Keratinocyte (primary cell): ENCODE results near the gene SLC35G1. TPM values are rescaled to one million over a fixed set of nuclear protein-coding genes. Genes with fewer than 3 reads are reported as not detected.
A peak's percentile ranks its signal among the peaks of the same experiment; 100 is the strongest.

Experiments used
- DNase-seq: peaks from one replicate; pipeline ENCODE4 v3.0.0-alpha.2; 2011; ENCODE audit warnings: low read depth, missing footprints, low spot score
- FAIRE-seq: peaks from 2 replicates; lab custom pipeline; 2011; peaks lifted over from hg19 to GRCh38; lab: Jason Lieb, UNC
- H2AFZ ChIP-seq: 2 replicates; pipeline ENCODE4 v1.6.0; 2012; ENCODE audit warnings: low read length, control low read depth, inconsistent platforms; ENCODE audit not compliant: control insufficient read depth
- H3K27ac ChIP-seq: 2 replicates; pipeline ENCODE4 v1.5.1; 2011; ENCODE audit warnings: low read length; ENCODE audit not compliant: control insufficient read depth, insufficient read depth
- H3K27me3 ChIP-seq: 3 replicates; pipeline ENCODE4 v1.6.0; 2011; ENCODE audit warnings: low read length; ENCODE audit not compliant: control insufficient read depth, insufficient read depth; ENCODE audit errors: extremely low read depth
- H3K36me3 ChIP-seq, 2 experiments: 2 replicates in 1 of 2; 3 replicates in 1 of 2; pipeline ENCODE4 v1.5.1; 2011; ENCODE audit warnings: low read length in 2 of 2, mild to moderate bottlenecking in 1 of 2; ENCODE audit not compliant: control insufficient read depth in 2 of 2, insufficient read depth in 2 of 2; ENCODE audit errors: extremely low read depth in 1 of 2
- H3K4me1 ChIP-seq: 3 replicates; pipeline ENCODE4 v1.5.1; 2011; ENCODE audit warnings: low read length; ENCODE audit not compliant: control insufficient read depth, insufficient read depth; ENCODE audit errors: extremely low read depth
- H3K4me2 ChIP-seq: 3 replicates; pipeline ENCODE4 v1.6.0; 2011; ENCODE audit warnings: low read depth, low read length; ENCODE audit not compliant: control insufficient read depth, insufficient read depth; ENCODE audit errors: extremely low read depth
- H3K4me3 ChIP-seq, 3 experiments: fragments of 200-600 bp in 1 of 3; sonication (generic) in 1 of 3; 2 replicates in 2 of 3; 3 replicates in 1 of 3; pipeline ENCODE4 v1.5.1; 2011 to 2016; ENCODE audit warnings: low read length in 3 of 3, mild to moderate bottlenecking in 3 of 3, control low read depth in 2 of 3, inconsistent platforms in 1 of 3, low read depth in 1 of 3, mixed read lengths in 1 of 3, mixed run types in 1 of 3, moderate library complexity in 1 of 3; ENCODE audit not compliant: control insufficient read depth in 2 of 3, insufficient read depth in 2 of 3; ENCODE audit errors: extremely low read depth in 1 of 3
- H3K79me2 ChIP-seq: 2 replicates; pipeline ENCODE4 v1.6.0; 2012; ENCODE audit warnings: low read length; ENCODE audit not compliant: control insufficient read depth, insufficient read depth
- H3K9ac ChIP-seq: 3 replicates; pipeline ENCODE4 v1.6.0; 2011; ENCODE audit warnings: low read length; ENCODE audit not compliant: control insufficient read depth, insufficient read depth; ENCODE audit errors: extremely low read depth
- H3K9me1 ChIP-seq: 3 replicates; pipeline ENCODE4 v1.6.0; 2011; ENCODE audit warnings: low read length; ENCODE audit not compliant: control insufficient read depth, insufficient read depth; ENCODE audit errors: extremely low read depth
- H3K9me3 ChIP-seq: 2 replicates; pipeline ENCODE4 v1.5.1; 2012; ENCODE audit warnings: low read depth, low read length; ENCODE audit not compliant: control insufficient read depth
- H4K20me1 ChIP-seq: 3 replicates; pipeline ENCODE4 v1.6.0; 2011; ENCODE audit warnings: low read length; ENCODE audit not compliant: control insufficient read depth, insufficient read depth; ENCODE audit errors: extremely low read depth
- EZH2 ChIP-seq: IDR thresholded peaks from one replicate; pipeline ENCODE4 v1.6.1; 2012; ENCODE audit warnings: inconsistent platforms, mild to moderate bottlenecking, low read length, moderate library complexity
- dilution Hi-C: fragments of 300-500 bp; cut with MboI; formaldehyde crosslinking; loops from one replicate; pipeline ENCODE4 v1.7.0; 2020; ENCODE audit warnings: low sequenced_read_pairs; ENCODE audit not compliant: extremely low pct_ligation_motif_present
- polyA minus RNA-seq, 3 experiments: library from RNA; depleted of rRNA, polyadenylated mRNA; stranded (reverse); fragments of >200 nt; gene quantifications; 1 replicate in 1 of 3; 2 replicates in 1 of 3; 3 replicates in 1 of 3; pipeline ENCODE4 v1.2.3, GENCODE V29; 2011
- polyA plus RNA-seq, 5 experiments: library from polyadenylated mRNA; depleted of rRNA in 3 of 5; stranded (reverse) in 3 of 5; stranded (forward) in 1 of 5; unstranded in 1 of 5; fragments of >200 nt; gene quantifications; 1 replicate in 1 of 5; 2 replicates in 3 of 5; 3 replicates in 1 of 5; pipeline versions ENCODE4 v1.2.1 to v1.2.3, GENCODE V29; 2011 to 2012; ENCODE audit warnings: missing spikeins in 2 of 5, low read depth in 1 of 5, low replicate concordance in 1 of 5
- TF ChIP-seq, protein P1 (sequence below), 3 experiments: IDR thresholded peaks in 1 of 3; conservative IDR thresholded peaks in 1 of 3; optimal IDR thresholded peaks in 1 of 3; 2 replicates in 2 of 3; 3 replicates in 1 of 3; pipeline versions ENCODE3 to v1.5.1; 2011; ENCODE audit warnings: low read length in 3 of 3, mild to moderate bottlenecking in 3 of 3, moderate library complexity in 2 of 3, control low read depth in 1 of 3, inconsistent platforms in 1 of 3; ENCODE audit not compliant: insufficient read depth in 2 of 3; ENCODE audit errors: extremely low read depth in 1 of 3

The SLC35G1 gene, protein sequence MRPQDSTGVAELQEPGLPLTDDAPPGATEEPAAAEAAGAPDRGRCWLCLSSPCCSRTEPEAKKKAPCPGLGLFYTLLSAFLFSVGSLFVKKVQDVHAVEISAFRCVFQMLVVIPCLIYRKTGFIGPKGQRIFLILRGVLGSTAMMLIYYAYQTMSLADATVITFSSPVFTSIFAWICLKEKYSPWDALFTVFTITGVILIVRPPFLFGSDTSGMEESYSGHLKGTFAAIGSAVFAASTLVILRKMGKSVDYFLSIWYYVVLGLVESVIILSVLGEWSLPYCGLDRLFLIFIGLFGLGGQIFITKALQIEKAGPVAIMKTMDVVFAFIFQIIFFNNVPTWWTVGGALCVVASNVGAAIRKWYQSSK
- polyA plus RNA-seq (3.8 to 5.9 TPM (median 4.7 TPM) in 3 replicates), polyA minus RNA-seq (2.2 to 5.2 TPM (median 2.7 TPM) in 3 replicates)
- polyA plus RNA-seq (2011; ENCODE audit: low read depth) = 0.71 TPM
- 2.4 and 5.2 TPM in 2 replicates for polyA plus RNA-seq (2011; cell fraction: cytosol; rRNA removed)
- polyA plus RNA-seq (2011; cell fraction: nucleus; rRNA removed) = 4.7 and 6.2 TPM in 2 replicates
- polyA plus RNA-seq (2012; ENCODE audit: low replicate concordance) = 1.6 and 4.1 TPM in 2 replicates
- polyA minus RNA-seq (2011; cell fraction: cytosol; rRNA and poly(A)+ RNA removed) = 2.5 TPM
- 5.0 and 8.1 TPM in 2 replicates for polyA minus RNA-seq (2011; cell fraction: nucleus; rRNA and poly(A)+ RNA removed)

DNA sequence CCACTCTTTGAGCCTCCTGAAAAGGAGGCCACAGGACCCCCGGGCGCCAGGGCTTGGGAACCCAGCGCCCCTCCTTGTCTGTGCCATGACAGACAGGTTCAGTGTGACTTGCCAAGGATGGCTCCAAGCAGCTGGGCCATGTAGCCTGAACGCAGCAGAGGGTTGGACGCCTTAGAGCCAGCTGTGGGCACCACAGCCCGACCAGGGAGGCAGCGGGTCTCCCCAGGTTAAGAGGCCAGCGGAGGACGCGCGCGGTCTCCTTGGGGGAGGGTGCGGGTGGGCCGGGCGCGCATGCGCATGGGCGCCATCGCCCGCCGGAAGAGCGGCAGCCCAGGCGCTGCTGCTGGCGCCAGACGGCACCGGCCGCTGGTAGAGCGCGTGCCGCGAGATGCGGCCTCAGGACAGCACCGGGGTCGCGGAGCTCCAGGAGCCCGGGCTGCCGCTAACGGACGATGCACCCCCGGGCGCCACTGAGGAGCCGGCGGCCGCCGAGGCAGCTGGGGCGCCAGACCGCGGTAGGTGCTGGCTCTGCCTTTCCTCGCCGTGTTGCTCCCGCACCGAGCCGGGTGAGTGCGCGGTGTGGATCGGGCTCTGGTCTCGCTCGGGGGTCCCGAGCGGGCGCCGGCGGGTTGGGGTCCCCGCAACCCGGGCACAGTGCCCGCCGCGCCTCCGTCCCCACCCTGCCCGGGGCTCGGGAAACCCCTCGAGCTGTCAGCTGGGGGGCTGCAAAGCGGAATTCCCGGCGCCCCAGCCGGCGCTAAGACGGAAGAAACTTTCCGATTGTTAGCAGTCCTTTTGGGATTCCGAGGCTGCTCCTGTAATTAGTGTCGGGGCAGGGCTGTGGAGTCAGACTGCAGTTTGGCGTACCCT is at the start of gene SLC35G1:
TSS of gene SLC35G1 (plus strand) at position 333 of the 870 bp plus-strand sequence. CDS start at position 389, 56 bp downstream.
- peak within 1 kb of the TSS; percentile 69 to 90 (median 86) for H3K4me3 ChIP-seq
- H3K79me2 ChIP-seq = no peaks in the 10 kb centered on the region
- no peaks in the 10 kb centered on the region for H3K27me3 ChIP-seq
- DNase-seq (peak; percentile 11), FAIRE-seq (no peak)
- no peaks in the 10 kb centered on the region for H3K9me3 ChIP-seq
- no peaks in the 10 kb centered on the region for H3K36me3 ChIP-seq
- TF ChIP-seq, protein P1, sequence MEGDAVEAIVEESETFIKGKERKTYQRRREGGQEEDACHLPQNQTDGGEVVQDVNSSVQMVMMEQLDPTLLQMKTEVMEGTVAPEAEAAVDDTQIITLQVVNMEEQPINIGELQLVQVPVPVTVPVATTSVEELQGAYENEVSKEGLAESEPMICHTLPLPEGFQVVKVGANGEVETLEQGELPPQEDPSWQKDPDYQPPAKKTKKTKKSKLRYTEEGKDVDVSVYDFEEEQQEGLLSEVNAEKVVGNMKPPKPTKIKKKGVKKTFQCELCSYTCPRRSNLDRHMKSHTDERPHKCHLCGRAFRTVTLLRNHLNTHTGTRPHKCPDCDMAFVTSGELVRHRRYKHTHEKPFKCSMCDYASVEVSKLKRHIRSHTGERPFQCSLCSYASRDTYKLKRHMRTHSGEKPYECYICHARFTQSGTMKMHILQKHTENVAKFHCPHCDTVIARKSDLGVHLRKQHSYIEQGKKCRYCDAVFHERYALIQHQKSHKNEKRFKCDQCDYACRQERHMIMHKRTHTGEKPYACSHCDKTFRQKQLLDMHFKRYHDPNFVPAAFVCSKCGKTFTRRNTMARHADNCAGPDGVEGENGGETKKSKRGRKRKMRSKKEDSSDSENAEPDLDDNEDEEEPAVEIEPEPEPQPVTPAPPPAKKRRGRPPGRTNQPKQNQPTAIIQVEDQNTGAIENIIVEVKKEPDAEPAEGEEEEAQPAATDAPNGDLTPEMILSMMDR (optimal IDR thresholded peaks at IDR 0.05 in 1 of 3, IDR thresholded peaks at IDR 0.05 in 1 of 3, conservative IDR thresholded peaks at IDR 0.05 in 1 of 3; ENCODE audit: extremely low read depth in 1 of 3, insufficient read depth in 2 of 3, low read length in 3 of 3) = no peak
- no peak for TF ChIP-seq EZH2
- H3K9ac ChIP-seq = peak within 1 kb of the TSS; percentile 71
- no peaks in the 10 kb centered on the region for H3K9me1 ChIP-seq
- peaks cover 14% of the 10 kb centered on the region for H3K4me1 ChIP-seq
- peak within 1 kb of the TSS; percentile 93 for H3K4me2 ChIP-seq
- peak within 1 kb of the TSS; percentile 99 for H2AFZ ChIP-seq
- peak within 1 kb of the TSS; percentile 34 for H3K27ac ChIP-seq
- H4K20me1 ChIP-seq = no peaks in the 10 kb centered on the region
- dilution Hi-C loops = no loop called here

DNA sequence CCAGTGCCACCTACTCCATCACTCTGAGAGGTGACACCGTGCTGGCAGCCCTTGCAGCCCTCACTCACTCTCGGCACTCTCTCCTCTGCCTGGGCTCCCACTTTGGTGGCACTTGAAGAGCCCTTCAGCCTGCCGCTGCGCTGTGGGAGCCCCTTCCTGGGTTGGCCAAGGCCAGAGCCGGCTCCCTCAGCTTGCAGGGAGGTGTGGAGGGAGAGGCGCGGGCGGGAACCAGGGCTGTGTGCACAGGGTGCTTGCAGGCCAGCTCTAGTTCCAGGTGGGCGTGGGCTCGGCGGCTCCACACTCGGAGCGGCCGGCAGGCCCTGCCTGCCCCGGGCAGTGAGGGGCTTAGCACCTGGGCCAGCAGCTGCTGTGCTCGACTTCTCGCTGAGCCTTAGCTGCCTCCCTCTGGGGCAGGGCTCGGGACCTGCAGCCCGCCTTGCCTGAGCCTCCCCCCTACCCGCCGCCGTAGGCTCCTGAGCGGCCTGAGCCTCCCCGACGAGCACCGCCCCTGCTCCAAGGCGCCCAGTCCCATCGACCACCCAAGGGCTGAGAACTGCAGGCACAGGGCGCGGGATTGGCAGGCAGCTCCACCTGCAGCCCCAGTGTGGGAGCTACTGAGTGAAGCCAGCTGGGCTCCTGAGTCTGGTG is 48.7 kb upstream of the SLC35G1 start:
- Histone ChIP-seq H3K9me1 (no peaks in the 10 kb centered on the region), H3K9me3 (no peaks in the 10 kb centered on the region), H3K4me3 (no peak overlapping the region), H3K79me2 (no peaks in the 10 kb centered on the region), H3K9ac (no peak overlapping the region), H3K27ac (no peak overlapping the region), H2AFZ (no peak overlapping the region), H3K4me1 (no peaks in the 10 kb centered on the region), H3K36me3 (no peaks in the 10 kb centered on the region), H3K27me3 (no peaks in the 10 kb centered on the region), H4K20me1 (no peaks in the 10 kb centered on the region), H3K4me2 (no peak overlapping the region)
- dilution Hi-C loops = no loop called here
- FAIRE-seq = no peak
- DNase-seq = no peak
- TF ChIP-seq, protein P1 (optimal IDR thresholded peaks at IDR 0.05 in 1 of 3, IDR thresholded peaks at IDR 0.05 in 1 of 3, conservative IDR thresholded peaks at IDR 0.05 in 1 of 3; ENCODE audit: extremely low read depth in 1 of 3, insufficient read depth in 2 of 3, low read length in 3 of 3) = no peak
- TF ChIP-seq EZH2 = no peak
